A549 (cell line): ENCODE measurements around the gene POLQ. TPM values are rescaled to one million over a fixed set of nuclear protein-coding genes. Genes with fewer than 3 reads are reported as not detected.
"Not testable (repeated sequence)": the region's sequence is repeated elsewhere in the genome, so short reads cannot be mapped to it uniquely, and the experiment has no call there.

Experiments
- ATAC-seq, 2 experiments: fragments of 200-7000 bp in 1 of 2; fragments of >200 bp in 1 of 2; cut with Nextera tagmentation in 1 of 2; cut with Tn5 transposase in 1 of 2; 3 replicates each; pipeline versions ENCODE4 v1.8.0 to v1.9.1; 2018 to 2020; ENCODE audit warnings: mild to moderate bottlenecking in 1 of 2, moderate library complexity in 1 of 2
- CTCF ChIA-PET: fragments of 300-600 bp; sonication (Branson Sonifier 250); formaldehyde crosslinking; extraction: SDS; loops from one replicate; lab custom pipeline; 2021; ENCODE audit warnings: antibody characterized with exemption, inconsistent platforms; lab: Yijun Ruan, JAX
- POLR2A ChIA-PET: fragments of 350-600 bp; formaldehyde crosslinking; extraction: SDS; loops from one replicate; lab custom pipeline; 2021; ENCODE audit warnings: antibody characterized with exemption, inconsistent platforms; lab: Yijun Ruan, JAX
- DNase-seq, 2 experiments: peaks; one replicate each; pipeline versions ENCODE4 v3.0.0 to v3.0.0-alpha.2; 2011 to 2016; ENCODE audit warnings: low read depth in 1 of 2, low spot score in 1 of 2
- FAIRE-seq: peaks from 2 replicates; lab custom pipeline; 2011; peaks lifted over from hg19 to GRCh38; lab: Jason Lieb, UNC
- H3K27ac ChIP-seq, 2 experiments: fragments of >200 bp; sonication (Bioruptor Twin); formaldehyde crosslinking; 3 replicates each; pipeline ENCODE4 v1.5.1; 2016 to 2017
- H3K4me1 ChIP-seq: fragments of >200 bp; sonication (Bioruptor Twin); formaldehyde crosslinking; 3 replicates; pipeline ENCODE4 v1.6.1; 2016
- H3K4me2 ChIP-seq: fragments of >200 bp; sonication (Bioruptor Twin); formaldehyde crosslinking; 3 replicates; pipeline ENCODE4 v1.6.1; 2016
- H3K4me3 ChIP-seq: fragments of >200 bp; sonication (Bioruptor Twin); formaldehyde crosslinking; 3 replicates; pipeline ENCODE4 v1.5.1; 2016
- H3K9me3 ChIP-seq: fragments of >200 bp; sonication (Bioruptor Twin); formaldehyde crosslinking; 3 replicates; pipeline ENCODE4 v1.6.1; 2016
- BHLHE40 ChIP-seq: IDR thresholded peaks from 2 replicates; pipeline ENCODE4 v1.6.1; 2012; ENCODE audit warnings: low read depth, low read length, inconsistent platforms
- CEBPB ChIP-seq, 2 experiments: fragments of >200 bp in 1 of 2; sonication (Bioruptor Twin) in 1 of 2; formaldehyde crosslinking in 1 of 2; IDR thresholded peaks; 2 replicates each; pipeline ENCODE4 v1.6.1; 2012 to 2016
- CHD2 ChIP-seq: fragments of 150-350 bp; IDR thresholded peaks from 2 replicates; pipeline ENCODE4 v1.6.1; 2014; ENCODE audit warnings: low read length; ENCODE audit not compliant: partially characterized antibody
- CHD4 ChIP-seq: fragments of 200-600 bp; sonication (generic); IDR thresholded peaks from 2 replicates; pipeline ENCODE4 v1.6.1; 2016; ENCODE audit warnings: antibody characterized with exemption, mild to moderate bottlenecking, borderline replicate concordance
- EHMT2 ChIP-seq: fragments of 200-600 bp; sonication (generic); IDR thresholded peaks from 2 replicates; pipeline ENCODE4 v1.6.1; 2016; ENCODE audit warnings: antibody characterized with exemption, low read depth, mild to moderate bottlenecking, moderate library complexity
- FOSB ChIP-seq: fragments of 250-450 bp; sonication (Bioruptor Pico); IDR thresholded peaks from 2 replicates; pipeline ENCODE4 v1.5.0; 2020; ENCODE audit warnings: mild to moderate bottlenecking, moderate library complexity
- FOSL2 ChIP-seq, 2 experiments: fragments of 450-650 bp in 1 of 2; fragments of >200 bp in 1 of 2; sonication (Bioruptor Twin) in 1 of 2; formaldehyde crosslinking; IDR thresholded peaks; 2 replicates each; pipeline versions ENCODE4 v1.5.0 to v1.6.1; 2016 to 2020; ENCODE audit warnings: mild to moderate bottlenecking in 1 of 2, moderate library complexity in 1 of 2
- HDAC2 ChIP-seq: fragments of 200-600 bp; sonication (generic); IDR thresholded peaks from 2 replicates; pipeline ENCODE4 v1.6.1; 2016
- HOXA7 ChIP-seq: fragments of 250-450 bp; sonication (Bioruptor Pico); IDR thresholded peaks from 2 replicates; pipeline ENCODE4 v1.5.0; 2020; ENCODE audit warnings: mild to moderate bottlenecking, moderate library complexity
- HOXB13 ChIP-seq: fragments of 250-450 bp; sonication (Bioruptor Pico); IDR thresholded peaks from 2 replicates; pipeline ENCODE4 v1.5.0; 2020; ENCODE audit warnings: low read depth, mild to moderate bottlenecking, moderate library complexity
- HOXB5 ChIP-seq: fragments of 250-450 bp; sonication (Bioruptor Pico); IDR thresholded peaks from 2 replicates; pipeline ENCODE4 v1.5.0; 2020; ENCODE audit warnings: mild to moderate bottlenecking, moderate library complexity
- JUN ChIP-seq, 2 experiments: fragments of >200 bp; sonication (Bioruptor Twin); formaldehyde crosslinking; IDR thresholded peaks; 2 replicates in 1 of 2; 3 replicates in 1 of 2; pipeline ENCODE4 v1.6.1; 2016 to 2017
- KDM1A ChIP-seq: fragments of 200-600 bp; sonication (generic); IDR thresholded peaks from 2 replicates; pipeline ENCODE4 v1.6.1; 2016; ENCODE audit warnings: low read depth, mild to moderate bottlenecking
- MAFK ChIP-seq: fragments of 450-650 bp; IDR thresholded peaks from 2 replicates; pipeline ENCODE4 v1.6.1; 2014; ENCODE audit not compliant: partially characterized antibody
- NFE2L2 ChIP-seq: fragments of 150-350 bp; conservative IDR thresholded peaks from 2 replicates; pipeline ENCODE4 v1.6.1; 2014; ENCODE audit warnings: low read length
- RCOR1 ChIP-seq: fragments of 150-350 bp; IDR thresholded peaks from 2 replicates; pipeline ENCODE4 v1.6.1; 2014; ENCODE audit warnings: antibody characterized with exemption, low read length, low read depth
- SMC3 ChIP-seq: fragments of >200 bp; sonication (Bioruptor Twin); formaldehyde crosslinking; IDR thresholded peaks from 3 replicates; pipeline ENCODE4 v1.6.1; 2018; ENCODE audit warnings: inconsistent platforms
- TFCP2L1 ChIP-seq: fragments of 250-450 bp; sonication (Bioruptor Pico); IDR thresholded peaks from 2 replicates; pipeline ENCODE4 v1.5.0; 2021; ENCODE audit warnings: mild to moderate bottlenecking
- TP53 ChIP-seq: fragments of 250-450 bp; sonication (Bioruptor Pico); IDR thresholded peaks from 2 replicates; pipeline ENCODE4 v1.5.0; 2021; ENCODE audit warnings: mild to moderate bottlenecking, moderate library complexity
- WGBS: methylation state at CpG from one replicate; pipeline ENCODE4 v1.1.6; 2017; ENCODE audit errors: missing lambda C conversion rate; 5-methylcytosine and 5-hydroxymethylcytosine counted together
- polyA plus RNA-seq, 4 experiments: library from polyadenylated mRNA; depleted of rRNA in 3 of 4; stranded (reverse); fragments of >200 nt; fragmentation: RNase III in 1 of 4; extraction: RNeasy Plus Mini Kit Qiagen cat#74134 plus additional on column Dnase treatment in 1 of 4; gene quantifications; 2 replicates in 3 of 4; 3 replicates in 1 of 4; pipeline ENCODE4 v1.2.3, GENCODE V29; 2011 to 2017
- TF ChIP-seq, protein P1 (sequence below): fragments of 250-450 bp; sonication (Bioruptor Pico); IDR thresholded peaks from 2 replicates; pipeline ENCODE4 v1.5.0; 2020; ENCODE audit warnings: low read depth, mild to moderate bottlenecking, moderate library complexity
- TF ChIP-seq, protein P2 (sequence below): fragments of >200 bp; sonication (Bioruptor Twin); formaldehyde crosslinking; IDR thresholded peaks from 2 replicates; pipeline ENCODE4 v1.6.1; 2016
- TF ChIP-seq, protein P3 (sequence below): IDR thresholded peaks from 2 replicates; pipeline ENCODE4 v1.6.1; 2012

Gene POLQ
- polyA plus RNA-seq, 2 of the 4 experiments (the other 2 are of a cell fraction) = 9.9 to 12.4 TPM

DNA sequence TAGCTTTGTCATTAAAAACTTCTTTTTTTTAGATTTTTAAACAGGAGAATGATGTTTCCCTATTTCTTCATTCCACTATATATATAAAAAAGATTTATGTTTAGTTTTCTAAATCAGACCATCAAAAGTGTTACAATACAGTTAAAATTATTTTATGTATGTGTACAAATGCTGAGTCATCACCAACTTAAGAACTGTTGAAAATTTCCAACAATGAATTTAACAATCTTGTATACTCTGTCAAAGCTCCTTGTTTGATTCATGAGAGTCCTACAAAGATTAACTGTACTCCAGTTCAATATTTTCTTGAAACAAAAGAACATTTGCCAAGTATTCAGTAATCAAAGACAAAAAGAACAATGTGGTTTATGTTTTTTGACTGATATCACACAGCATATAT is 82.0 kb downstream of the POLQ start:
- Histone ChIP-seq H3K4me3 (no peak overlapping the region), H3K4me1 (peaks cover 7% of the 10 kb centered on the region), H3K4me2 (no peak overlapping the region), H3K9me3 (no peaks in the 10 kb centered on the region), H3K27ac (peak overlapping the region; percentile 2 to 57; a peak in 2 of 6 replicates)
- no peak for TF ChIP-seq HOXB5 (CRISPR knock-in tag)
- TF ChIP-seq MAFK = peak; percentile 94
- TF ChIP-seq NFE2L2 = peak; percentile 51
- TF ChIP-seq JUN (IDR thresholded peaks at IDR 0.05) = no peak
- TF ChIP-seq FOSL2 (IDR thresholded peaks at IDR 0.05) = no peak
- peak; percentile 32; the same call in 1 of the 2 replicates for TF ChIP-seq FOSL2 (CRISPR knock-in tag; IDR thresholded peaks at IDR 0.05)
- TF ChIP-seq SMC3 = no peak
- POLR2A ChIA-PET = no interaction called here
- CTCF ChIA-PET = no interaction called here
- ATAC-seq (no peak), FAIRE-seq (peak; percentile 46), DNase-seq (no peak)

DNA sequence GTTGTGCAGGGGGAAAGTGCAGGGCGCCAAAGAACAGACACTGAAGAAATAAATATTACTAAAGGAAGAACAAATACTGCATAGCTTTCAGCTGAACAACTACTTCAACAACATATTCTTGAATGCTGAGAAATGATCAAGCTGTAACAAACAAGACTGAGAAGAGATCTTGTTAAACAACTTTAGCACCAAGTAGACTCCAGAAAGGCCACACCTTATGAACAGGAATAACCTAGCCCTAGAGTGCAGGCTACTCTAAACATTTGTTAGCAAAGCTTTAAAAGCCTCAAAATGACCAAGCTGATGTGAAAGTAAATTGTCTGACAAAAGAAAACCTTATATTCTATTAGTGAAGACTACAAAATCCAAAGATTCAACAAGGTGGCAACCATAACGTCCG is 83.2 kb downstream of the POLQ start:
- Histone ChIP-seq H3K27ac (no peak overlapping the region), H3K4me1 (peaks cover 7% of the 10 kb centered on the region), H3K4me2 (no peak overlapping the region), H3K9me3 (no peaks in the 10 kb centered on the region), H3K4me3 (no peak overlapping the region)
- DNase-seq (no peak), ATAC-seq (no peak), FAIRE-seq (no peak)
- ChIA-PET CTCF (interaction anchor here (0.7 kb wide), 1 partner anchor 667 kb away, joined by 3 read pairs; no protein-coding TSS in a partner anchor), POLR2A (no interaction called here)
- TF ChIP-seq TFCP2L1 (CRISPR knock-in tag) (no peak), RCOR1 (no peak), KDM1A (no peak)
- 89% methylated on average over 3 of the region's 3 CpGs for WGBS

DNA sequence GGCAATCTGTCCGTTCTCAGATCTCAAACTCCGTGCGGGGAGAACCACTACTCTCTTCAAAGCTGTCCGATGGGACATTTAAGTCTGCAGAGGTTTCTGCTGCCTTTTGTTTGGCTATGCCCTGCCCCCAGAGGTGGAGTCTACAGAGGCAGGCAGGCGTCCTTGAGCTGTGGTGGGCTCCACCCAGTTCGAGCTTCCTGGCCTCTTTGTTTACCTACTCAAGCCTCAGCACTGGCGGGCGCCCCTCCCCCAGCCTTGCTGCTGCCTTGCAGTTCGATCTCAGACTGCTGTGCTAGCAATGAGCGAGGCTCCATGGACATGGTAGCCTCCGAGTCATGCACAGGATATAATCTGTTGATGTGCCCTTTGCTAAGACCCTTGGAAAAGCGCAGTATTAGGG is 94.0 kb downstream of the POLQ start:
- H3K4me1 ChIP-seq, POLR2A ChIA-PET, H3K9me3 ChIP-seq, CTCF ChIA-PET, H3K4me3 ChIP-seq, FAIRE-seq, ATAC-seq, DNase-seq, H3K27ac ChIP-seq, H3K4me2 ChIP-seq: not testable (repeated sequence)
- 86% methylated on average over 12 of the region's 12 CpGs for WGBS

DNA sequence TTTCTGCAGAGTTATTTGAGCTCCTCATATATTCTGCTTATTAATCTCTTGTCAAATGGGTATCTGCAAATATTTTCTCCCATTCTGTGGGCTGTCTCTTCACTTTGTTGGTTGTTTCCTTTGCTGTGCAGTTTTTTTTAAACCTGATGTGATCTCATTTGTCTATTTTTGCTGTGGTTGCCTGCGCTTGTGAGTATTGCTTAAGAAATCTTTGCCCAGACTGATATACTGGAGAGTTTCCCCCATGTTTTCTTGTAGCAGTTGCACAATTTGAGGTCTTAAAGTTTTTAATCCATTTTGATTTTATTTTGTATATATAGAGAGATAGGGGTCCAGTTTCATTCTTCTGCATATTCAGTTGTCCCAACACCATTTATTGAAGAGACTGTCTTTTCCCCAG is 102.3 kb downstream of the POLQ start:
- Histone ChIP-seq H3K4me1 (no peaks in the 10 kb centered on the region), H3K4me3 (no peak overlapping the region), H3K4me2 (no peak overlapping the region), H3K27ac (no peak overlapping the region), H3K9me3 (no peaks in the 10 kb centered on the region)
- ATAC-seq (no peak), FAIRE-seq (no peak), DNase-seq (no peak)
- POLR2A ChIA-PET = no interaction called here
- 97% methylated on average over 1 of the region's 1 CpG for WGBS
- no peak for TF ChIP-seq HOXA7 (CRISPR knock-in tag)
- no peak for TF ChIP-seq BHLHE40
- CTCF ChIA-PET = no interaction called here

DNA sequence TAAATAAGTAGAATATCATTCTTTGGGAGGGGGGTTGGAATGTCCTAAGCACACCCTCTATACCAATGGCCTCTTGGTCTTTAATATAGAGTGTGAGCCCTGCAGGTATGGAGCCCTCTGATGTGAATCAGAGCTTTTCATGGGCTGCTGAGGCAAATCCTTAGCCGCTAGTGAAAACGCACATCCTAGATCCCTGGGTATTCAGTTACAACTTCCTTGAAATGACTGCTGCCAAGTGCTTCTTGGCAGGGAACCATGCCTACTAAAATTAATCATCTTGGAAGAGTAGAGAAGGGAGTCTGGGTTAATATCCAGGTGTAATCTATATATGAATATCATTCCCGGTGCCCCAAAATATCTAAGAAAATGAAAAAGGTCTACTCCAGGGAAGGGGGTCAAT is 109.1 kb downstream of the POLQ start:
- no peak for DNase-seq
- TF ChIP-seq NFE2L2 (no peak), CEBPB (IDR thresholded peaks at IDR 0.05) (no peak), HOXB13 (no peak), TP53 (CRISPR knock-in tag) (no peak), MAFK (no peak), BHLHE40 (no peak), HDAC2 (no peak), EHMT2 (no peak), CHD2 (no peak), KDM1A (no peak), FOSB (CRISPR knock-in tag) (no peak), CHD4 (no peak)
- TF ChIP-seq, protein P1, sequence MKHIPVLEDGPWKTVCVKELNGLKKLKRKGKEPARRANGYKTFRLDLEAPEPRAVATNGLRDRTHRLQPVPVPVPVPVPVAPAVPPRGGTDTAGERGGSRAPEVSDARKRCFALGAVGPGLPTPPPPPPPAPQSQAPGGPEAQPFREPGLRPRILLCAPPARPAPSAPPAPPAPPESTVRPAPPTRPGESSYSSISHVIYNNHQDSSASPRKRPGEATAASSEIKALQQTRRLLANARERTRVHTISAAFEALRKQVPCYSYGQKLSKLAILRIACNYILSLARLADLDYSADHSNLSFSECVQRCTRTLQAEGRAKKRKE (CRISPR knock-in tag) = no peak
- TF ChIP-seq, protein P2, sequence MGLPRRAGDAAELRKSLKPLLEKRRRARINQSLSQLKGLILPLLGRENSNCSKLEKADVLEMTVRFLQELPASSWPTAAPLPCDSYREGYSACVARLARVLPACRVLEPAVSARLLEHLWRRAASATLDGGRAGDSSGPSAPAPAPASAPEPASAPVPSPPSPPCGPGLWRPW = no peak
- TF ChIP-seq, protein P3, sequence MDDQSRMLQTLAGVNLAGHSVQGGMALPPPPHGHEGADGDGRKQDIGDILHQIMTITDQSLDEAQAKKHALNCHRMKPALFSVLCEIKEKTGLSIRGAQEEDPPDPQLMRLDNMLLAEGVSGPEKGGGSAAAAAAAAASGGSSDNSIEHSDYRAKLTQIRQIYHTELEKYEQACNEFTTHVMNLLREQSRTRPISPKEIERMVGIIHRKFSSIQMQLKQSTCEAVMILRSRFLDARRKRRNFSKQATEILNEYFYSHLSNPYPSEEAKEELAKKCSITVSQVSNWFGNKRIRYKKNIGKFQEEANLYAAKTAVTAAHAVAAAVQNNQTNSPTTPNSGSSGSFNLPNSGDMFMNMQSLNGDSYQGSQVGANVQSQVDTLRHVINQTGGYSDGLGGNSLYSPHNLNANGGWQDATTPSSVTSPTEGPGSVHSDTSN = no peak
- H3K4me1 ChIP-seq = no peaks in the 10 kb centered on the region
- CTCF ChIA-PET = interaction anchor here (1.0 kb wide), 1 partner anchor 43 kb away, joined by 3 read pairs; no protein-coding TSS in a partner anchor
- no peak overlapping the region for H3K27ac ChIP-seq
- no peak for FAIRE-seq
- no peak for ATAC-seq
- no peak overlapping the region for H3K4me2 ChIP-seq
- POLR2A ChIA-PET = no interaction called here
- no peaks in the 10 kb centered on the region for H3K9me3 ChIP-seq
- no peak overlapping the region for H3K4me3 ChIP-seq
- 98% methylated on average over 3 of the region's 3 CpGs for WGBS
